ENCODE measurements around the gene NMRAL1.

- TF ChIP-seq CTCF (IDR thresholded peaks at IDR 0.05; ENCODE audit: insufficient read depth, low read length, poor library complexity, severe bottlenecking) (no peak), EZH2phosphoT487 (conservative IDR thresholded peaks at IDR 0.05; ENCODE audit: low read length) (no peak)
These were observed 21.8 kb downstream of the NMRAL1 start for GRCh38 chr16:4452674-4453073.

Measured in SU-DHL-6 (cell line).